ENCODE data around the gene KRTAP12-3.

GRCh38 chr21:44704636-44705001, 46.9 kb downstream of the KRTAP12-3 start:
- no peak for TF ChIP-seq FOXA1 (IDR thresholded peaks at IDR 0.05)
- TF ChIP-seq RAD21 (IDR thresholded peaks at IDR 0.05), result no peak
- no peak for TF ChIP-seq ATF3 (IDR thresholded peaks at IDR 0.05)
- no peak for TF ChIP-seq GABPA (IDR thresholded peaks at IDR 0.05 in 1 of 2, conservative IDR thresholded peaks at IDR 0.05 in 1 of 2)
- TF ChIP-seq REST (IDR thresholded peaks at IDR 0.05), result no peak

Measured in liver (tissue), 2 donors.